Endothelial cell of umbilical vein (primary cell): ENCODE data around the gene OPA1. TPM values are rescaled to one million over a fixed set of nuclear protein-coding genes. Genes with fewer than 3 reads are reported as not detected.

Experiments
- BruUV-seq: library from RNA; stranded (reverse); fragments of 400-500 nt; replicated peaks from 2 replicates; lab custom pipeline; 2021; lab: Mats Ljungman, UMichigan
- CTCF ChIA-PET: fragments of 300-600, 350-600 bp; sonication (Branson Sonifier 250); formaldehyde crosslinking; loops from one replicate; lab custom pipeline; 2021; ENCODE audit warnings: antibody characterized with exemption, inconsistent platforms; lab: Charles Lee
- POLR2A ChIA-PET: fragments of 300-600, 350-600 bp; sonication (Branson Sonifier 250); formaldehyde crosslinking; loops from one replicate; lab custom pipeline; 2021; ENCODE audit warnings: antibody characterized with exemption, inconsistent platforms; lab: Charles Lee
- DNase-seq: peaks from one replicate; pipeline ENCODE4 v3.0.0-alpha.2; 2011; ENCODE audit warnings: low read depth, low spot score
- FAIRE-seq: peaks from 2 replicates; lab custom pipeline; 2011; peaks lifted over from hg19 to GRCh38; lab: Jason Lieb, UNC
- H2AFZ ChIP-seq: 2 replicates; pipeline ENCODE4 v1.6.0; 2012; ENCODE audit warnings: low read depth, low read length, control low read depth, inconsistent platforms
- H3K27ac ChIP-seq: 2 replicates; pipeline ENCODE4 v1.5.1; 2011; ENCODE audit warnings: low read depth, mild to moderate bottlenecking, control low read depth, low read length, moderate library complexity; ENCODE audit not compliant: insufficient read depth
- H3K27me3 ChIP-seq, 2 experiments: 2 replicates each; pipeline versions ENCODE4 v1.6.0 to v1.6.1; 2011; ENCODE audit warnings: low read length in 2 of 2, mixed read lengths in 1 of 2; ENCODE audit not compliant: control insufficient read depth in 2 of 2, insufficient read depth in 2 of 2
- H3K36me3 ChIP-seq, 2 experiments: 2 replicates in 1 of 2; 3 replicates in 1 of 2; pipeline ENCODE4 v1.5.1; 2011; ENCODE audit warnings: low read length in 2 of 2, mild to moderate bottlenecking in 1 of 2, moderate library complexity in 1 of 2; ENCODE audit not compliant: control insufficient read depth in 2 of 2, insufficient read depth in 2 of 2; ENCODE audit errors: extremely low read depth in 1 of 2
- H3K4me1 ChIP-seq: 3 replicates; pipeline ENCODE4 v1.5.1; 2011; ENCODE audit warnings: mild to moderate bottlenecking, low read length; ENCODE audit not compliant: control insufficient read depth, insufficient read depth; ENCODE audit errors: extremely low read depth
- H3K4me2 ChIP-seq: 2 replicates; pipeline ENCODE4 v1.6.1; 2011; ENCODE audit warnings: low read length, control low read depth, mixed read lengths; ENCODE audit not compliant: insufficient read depth
- H3K4me3 ChIP-seq, 3 experiments: fragments of 200-600 bp in 1 of 3; sonication (generic), shearing (Covaris generic) in 1 of 3; replicated peaks in 1 of 3; 2 replicates each; pipeline ENCODE4 v1.5.1; 2011 to 2016; ENCODE audit warnings: control low read depth in 3 of 3, low read length in 3 of 3, mild to moderate bottlenecking in 2 of 3, inconsistent platforms in 1 of 3, low read depth in 1 of 3, moderate library complexity in 1 of 3; ENCODE audit not compliant: insufficient read depth in 1 of 3
- H3K79me2 ChIP-seq: 2 replicates; pipeline ENCODE4 v1.6.0; 2012; ENCODE audit warnings: low read length, inconsistent platforms; ENCODE audit not compliant: control insufficient read depth, insufficient read depth
- H3K9ac ChIP-seq: replicated peaks from 2 replicates; pipeline ENCODE3; 2011; ENCODE audit warnings: low read length, control low read depth; ENCODE audit not compliant: insufficient read depth; ENCODE audit errors: extremely low read depth
- H3K9me1 ChIP-seq: replicated peaks from 3 replicates; pipeline ENCODE4 v1.6.0; 2011; ENCODE audit warnings: mild to moderate bottlenecking, low read length; ENCODE audit not compliant: control insufficient read depth, insufficient read depth; ENCODE audit errors: extremely low read depth
- H3K9me3 ChIP-seq: replicated peaks from 2 replicates; pipeline ENCODE4 v1.5.1; 2012; ENCODE audit warnings: low read length, inconsistent platforms; ENCODE audit not compliant: control insufficient read depth, insufficient read depth
- H4K20me1 ChIP-seq: replicated peaks from 2 replicates; pipeline ENCODE3; 2011; ENCODE audit warnings: mild to moderate bottlenecking, low read length; ENCODE audit not compliant: control insufficient read depth, insufficient read depth; ENCODE audit errors: extremely low read depth
- CTCF ChIP-seq, 2 donors: IDR thresholded peaks; 1 replicate in 1 of 2; 2 replicates in 1 of 2; pipeline ENCODE4 v1.5.1; 2011; ENCODE audit warnings: low read length in 2 of 2, mild to moderate bottlenecking in 2 of 2, moderate library complexity in 2 of 2, control low read depth in 1 of 2, inconsistent platforms in 1 of 2, low read depth in 1 of 2; ENCODE audit not compliant: insufficient read depth in 1 of 2; ENCODE audit errors: extremely low read depth in 1 of 2
- EZH2 ChIP-seq: IDR thresholded peaks from 2 replicates; pipeline ENCODE4 v1.6.1; 2012; ENCODE audit warnings: borderline replicate concordance, low read depth, mild to moderate bottlenecking, moderate library complexity, low read length, inconsistent platforms; ENCODE audit not compliant: severe bottlenecking
- FOS ChIP-seq: IDR thresholded peaks from 2 replicates; pipeline ENCODE4 v1.6.1; 2011; ENCODE audit warnings: mild to moderate bottlenecking, low read length, moderate library complexity, borderline replicate concordance; ENCODE audit not compliant: insufficient read depth
- GATA2 ChIP-seq: IDR thresholded peaks from 2 replicates; pipeline ENCODE4 v1.7.0; 2011; ENCODE audit warnings: low read depth, mild to moderate bottlenecking, moderate library complexity, mixed read lengths, low read length; ENCODE audit not compliant: insufficient read length, insufficient read depth
- JUN ChIP-seq: IDR thresholded peaks from 2 replicates; pipeline ENCODE4 v1.6.1; 2011; ENCODE audit warnings: borderline replicate concordance, low read depth; ENCODE audit not compliant: insufficient read length, insufficient read depth
- MAX ChIP-seq: IDR thresholded peaks from 2 replicates; pipeline ENCODE4 v1.6.1; 2011; ENCODE audit not compliant: insufficient read depth, insufficient read length
- MYC ChIP-seq: IDR thresholded peaks from one replicate; pipeline ENCODE4 v1.6.1; 2011; ENCODE audit warnings: mild to moderate bottlenecking, low read depth, low read length
- POLR2A ChIP-seq: IDR thresholded peaks from 2 replicates; pipeline ENCODE4 v1.6.1; 2012; ENCODE audit warnings: low read depth, mild to moderate bottlenecking, control low read depth, low read length
- POLR2AphosphoS5 ChIP-seq: IDR thresholded peaks from 2 replicates; pipeline ENCODE4 v1.6.1; 2012; ENCODE audit warnings: low read depth, mild to moderate bottlenecking, control low read depth, low read length, moderate library complexity; ENCODE audit not compliant: insufficient read depth
- dilution Hi-C: fragments of 300-500 bp; cut with MboI; formaldehyde crosslinking; loops from one replicate; pipeline ENCODE4 v1.15.0; 2019; ENCODE audit warnings: low sequenced_read_pairs; ENCODE audit not compliant: extremely low pct_ligation_motif_present
- intact Hi-C: fragments of 100-400 bp; cut with micrococcal nuclease; formaldehyde crosslinking; loops from one replicate; pipeline ENCODE4 v1.10.0; 2022
- polyA plus RNA-seq, 4 experiments: library from polyadenylated mRNA; depleted of rRNA in 3 of 4; stranded (reverse) in 3 of 4; unstranded in 1 of 4; fragments of >200 nt; gene quantifications; 2 replicates each; pipeline versions ENCODE4 v1.2.1 to v1.2.3, GENCODE V29; 2011 to 2012; ENCODE audit warnings: missing spikeins in 1 of 4
- total RNA-seq: library from RNA; stranded (reverse); gene quantifications from 2 replicates; pipeline ENCODE4 v1.2.3, GENCODE V29; 2021

The OPA1 gene
- total and polyA plus RNA-seq, 2 donors (not counting 3 experiments of a cell fraction or from before 2014, with no cell fraction given), result 10.0 to 62.0 TPM

GRCh38 chr3:193573403-193574191 is 19.4 kb upstream of the OPA1 start:
- dilution Hi-C loops, result no loop called here
- FAIRE-seq, result no peak

More at GRCh38 chr3:193573403-193574191, 19.4 kb upstream of the OPA1 start:
- Histone ChIP-seq H3K9me1 (no peaks in the 10 kb centered on the region), H3K27me3 (peaks cover under 1 to 3% of the 10 kb centered on the region in 2 experiments), H3K9ac (no peak overlapping the region), H3K4me3 (no peak overlapping the region), H3K79me2 (no peaks in the 10 kb centered on the region), H3K4me1 (no peaks in the 10 kb centered on the region), H4K20me1 (no peaks in the 10 kb centered on the region), H2AFZ (no peak overlapping the region), H3K27ac (no peak overlapping the region), H3K4me2 (no peak overlapping the region), H3K9me3 (no peaks in the 10 kb centered on the region), H3K36me3 (no peaks in the 10 kb centered on the region)
- no peak for DNase-seq
- CTCF ChIA-PET, result interaction anchor here (0.9 to 6.7 kb wide), 14 partner anchors 8 to 1006 kb away, joined by 3 to 188 read pairs (median 4); no protein-coding TSS in a partner anchor
- no peak for TF ChIP-seq MYC
- no peak for TF ChIP-seq EZH2
- no peak for TF ChIP-seq POLR2A
- no peak for TF ChIP-seq POLR2AphosphoS5
- TF ChIP-seq GATA2, result no peak
- no peak for TF ChIP-seq CTCF (IDR thresholded peaks at IDR 0.05; ENCODE audit: extremely low read depth in 1 of 2, insufficient read depth in 1 of 2, low read depth in 1 of 2, low read length in 2 of 2)
- no peak for TF ChIP-seq MAX
- TF ChIP-seq JUN, result no peak
- no peak for TF ChIP-seq FOS
- intact Hi-C loops, result loop anchor here (2.0 kb wide), 1 partner anchor 655 kb away; no protein-coding TSS in a partner anchor
- POLR2A ChIA-PET, result no interaction called here
- no TSS peak for BruUV-seq
